Neural crest cell (in vitro differentiated cells): Measurements from ENCODE around the gene GOLGA5. TPM values are rescaled to one million over a fixed set of nuclear protein-coding genes. Genes with fewer than 3 reads are reported as not detected.
"Not testable (repeated sequence)": the region's sequence is repeated elsewhere in the genome, so short reads cannot be mapped to it uniquely, and the experiment has no call there.

ENCODE experiments used
- DNase-seq: peaks from one replicate; pipeline ENCODE4 v3.0.0; 2021; ENCODE audit warnings: low read depth, mixed read lengths, low spot score
- H3K27ac Mint-ChIP-seq: one replicate; pipeline ENCODE4 v1.8.0; 2021; ENCODE audit warnings: mild to moderate bottlenecking, mixed read lengths; ENCODE audit not compliant: unreplicated experiment
- H3K27me3 Mint-ChIP-seq: 2 replicates; pipeline ENCODE4 v1.8.0; 2021; ENCODE audit warnings: low read depth, mild to moderate bottlenecking, mixed read lengths
- H3K36me3 Mint-ChIP-seq: 2 replicates; pipeline ENCODE4 v1.8.0; 2021; ENCODE audit warnings: low read depth, mild to moderate bottlenecking, mixed read lengths
- H3K4me1 Mint-ChIP-seq: 2 replicates; pipeline ENCODE4 v1.8.0; 2021; ENCODE audit warnings: mixed read lengths
- H3K4me3 Mint-ChIP-seq: one replicate; pipeline ENCODE4 v1.8.0; 2021; ENCODE audit warnings: mild to moderate bottlenecking, mixed read lengths
- H3K9me3 Mint-ChIP-seq: 2 replicates; pipeline ENCODE4 v1.8.0; 2021; ENCODE audit warnings: mixed read lengths
- CTCF ChIP-seq: fragments of 200-600 bp; sonication (generic); conservative IDR thresholded peaks from 2 replicates; pipeline ENCODE4 v1.5.0; 2021; ENCODE audit warnings: antibody characterized with exemption, mild to moderate bottlenecking
- total RNA-seq: library from RNA; stranded (reverse); gene quantifications from 2 replicates; pipeline ENCODE4 v1.2.1, GENCODE V29; 2021

Gene GOLGA5
- total RNA-seq, 1 donor from 2014 or later = 19.8 TPM

GRCh38 chr14:92759679-92760523 lies 34.2 kb upstream of the GOLGA5 start:
- no peak overlapping the region for H3K27ac Mint-ChIP-seq
- no peaks in the 10 kb centered on the region for H3K36me3 Mint-ChIP-seq
- no peak for DNase-seq
- no peaks in the 10 kb centered on the region for H3K9me3 Mint-ChIP-seq
- no peak overlapping the region for H3K4me3 Mint-ChIP-seq
- TF ChIP-seq CTCF = no peak
- peaks cover 30% of the 10 kb centered on the region for H3K27me3 Mint-ChIP-seq
- no peaks in the 10 kb centered on the region for H3K4me1 Mint-ChIP-seq

- no peak overlapping the region for H3K27ac Mint-ChIP-seq
- H3K4me1 Mint-ChIP-seq = no peaks in the 10 kb centered on the region
- DNase-seq = no peak
- H3K9me3 Mint-ChIP-seq = no peaks in the 10 kb centered on the region
- no peaks in the 10 kb centered on the region for H3K36me3 Mint-ChIP-seq
- TF ChIP-seq CTCF = no peak
- H3K4me3 Mint-ChIP-seq = no peak overlapping the region
- peaks cover 30% of the 10 kb centered on the region for H3K27me3 Mint-ChIP-seq
Observed at GRCh38 chr14:92760524-92760805, 33.6 kb upstream of the GOLGA5 start.

GRCh38 chr14:92763666-92764631 lies 30.2 kb upstream of the GOLGA5 start:
- not testable (repeated sequence) for H3K27ac Mint-ChIP-seq, H3K4me1 Mint-ChIP-seq, H3K4me3 Mint-ChIP-seq, DNase-seq, H3K36me3 Mint-ChIP-seq, H3K9me3 Mint-ChIP-seq
- H3K27me3 Mint-ChIP-seq = peaks cover 30% of the 10 kb centered on the region

- not testable (repeated sequence) for H3K9me3 Mint-ChIP-seq, H3K4me1 Mint-ChIP-seq, H3K36me3 Mint-ChIP-seq, DNase-seq, H3K27ac Mint-ChIP-seq, H3K4me3 Mint-ChIP-seq, H3K27me3 Mint-ChIP-seq
Observed at GRCh38 chr14:92768236-92768635, 25.9 kb upstream of the GOLGA5 start.

GRCh38 chr14:92768795-92769194 lies 25.3 kb upstream of the GOLGA5 start:
- no peak for TF ChIP-seq CTCF
- H3K4me3 Mint-ChIP-seq = no peak overlapping the region
- H3K4me1 Mint-ChIP-seq = no peaks in the 10 kb centered on the region
- no peaks in the 10 kb centered on the region for H3K27me3 Mint-ChIP-seq
- H3K9me3 Mint-ChIP-seq = peaks cover 3% of the 10 kb centered on the region
- no peak for DNase-seq
- no peaks in the 10 kb centered on the region for H3K36me3 Mint-ChIP-seq
- H3K27ac Mint-ChIP-seq = no peak overlapping the region

GRCh38 chr14:92770484-92770883 lies 23.6 kb upstream of the GOLGA5 start:
- TF ChIP-seq CTCF = no peak
- no peaks in the 10 kb centered on the region for H3K27me3 Mint-ChIP-seq
- H3K36me3 Mint-ChIP-seq = no peaks in the 10 kb centered on the region
- H3K27ac Mint-ChIP-seq = no peak overlapping the region
- peaks cover 3% of the 10 kb centered on the region for H3K9me3 Mint-ChIP-seq
- H3K4me3 Mint-ChIP-seq = no peak overlapping the region
- H3K4me1 Mint-ChIP-seq = no peaks in the 10 kb centered on the region
- DNase-seq = no peak
